Aorta (tissue), 5 donors: ENCODE data around the gene NDUFV1. TPM values are rescaled to one million over a fixed set of nuclear protein-coding genes. Genes with fewer than 3 reads are reported as not detected.
A peak's percentile ranks its signal among the peaks of the same experiment; 100 is the strongest.

Experiments
- ATAC-seq: fragments of 200-7000 bp; cut with Tn5 transposase; one replicate; pipeline ENCODE4 v1.9.1; 2022; ENCODE audit warnings: moderate library complexity; ENCODE audit not compliant: low FRiP score
- DNase-seq, 2 donors: peaks; one replicate each; pipeline ENCODE4 v3.0.0-alpha.2; 2020
- H3K27ac ChIP-seq, 2 donors: one replicate each; pipeline ENCODE4 v1.5.1; 2013; ENCODE audit warnings: low read length in 2 of 2, mild to moderate bottlenecking in 2 of 2, moderate library complexity in 2 of 2, control low read depth in 1 of 2, inconsistent platforms in 1 of 2, low read depth in 1 of 2
- H3K27me3 ChIP-seq, 2 donors: one replicate each; pipeline ENCODE4 v1.6.1; 2013; ENCODE audit warnings: control low read depth in 1 of 2, low read length in 1 of 2, mild to moderate bottlenecking in 1 of 2, moderate library complexity in 1 of 2; ENCODE audit not compliant: insufficient read depth in 2 of 2, control insufficient read depth in 1 of 2
- H3K36me3 ChIP-seq, 2 donors: one replicate each; pipeline ENCODE4 v1.6.1; 2013; ENCODE audit warnings: control low read depth in 1 of 2, low read length in 1 of 2, mild to moderate bottlenecking in 1 of 2; ENCODE audit not compliant: insufficient read depth in 2 of 2, control insufficient read depth in 1 of 2
- H3K4me1 ChIP-seq, 2 donors: one replicate each; pipeline ENCODE4 v1.6.1; 2013; ENCODE audit warnings: low read length in 2 of 2, control low read depth in 1 of 2, mild to moderate bottlenecking in 1 of 2, moderate library complexity in 1 of 2; ENCODE audit not compliant: insufficient read depth in 2 of 2, control insufficient read depth in 1 of 2
- H3K4me3 ChIP-seq, 2 donors: one replicate each; pipeline ENCODE4 v1.5.1; 2013; ENCODE audit warnings: low read length in 2 of 2, control low read depth in 1 of 2, mild to moderate bottlenecking in 1 of 2
- H3K9me3 ChIP-seq: one replicate; pipeline ENCODE4 v1.6.1; 2013; ENCODE audit warnings: mild to moderate bottlenecking, low read length; ENCODE audit not compliant: control insufficient read depth
- WGBS, 2 donors: extraction: QIAGEN DNeasy Blood & Tissue Kit; methylation state at CpG; one replicate each; pipeline ENCODE4 v1.1.7; 2013; 5-methylcytosine and 5-hydroxymethylcytosine counted together
- intact Hi-C, 2 donors: fragments of 100-400 bp; cut with DNase I; formaldehyde crosslinking; loops; one replicate each; pipeline versions ENCODE4 v1.14.2 to v1.15.0; 2022
- polyA plus RNA-seq, 2 donors: library from polyadenylated mRNA; stranded (reverse); fragments of 200-250 nt; gene quantifications; one replicate each; pipeline ENCODE4 v1.2.3, GENCODE V29; 2013
- total RNA-seq, 2 donors: library from RNA; stranded (reverse); fragmentation: NEBNext Ultra II Directional; extraction: Animal tissue kit (Norgen Biotek cat#: 25700); gene quantifications; one replicate each; pipeline ENCODE4 v1.2.1, GENCODE V29; 2021
- donor health status: healthy with polysubstance abuse.
- donor health status: Bipolar disorder and iron deficiency.
- donor health status: DM: no; HTN: no; CAD: no.
- donor health status: DM: no; HTN: no; CAD: no.
- donor health status: DM: yes; HTN: yes; CAD: no.

The NDUFV1 gene
- total and polyA plus RNA-seq, 4 donors = 104 to 295 (median 118) TPM

DNA sequence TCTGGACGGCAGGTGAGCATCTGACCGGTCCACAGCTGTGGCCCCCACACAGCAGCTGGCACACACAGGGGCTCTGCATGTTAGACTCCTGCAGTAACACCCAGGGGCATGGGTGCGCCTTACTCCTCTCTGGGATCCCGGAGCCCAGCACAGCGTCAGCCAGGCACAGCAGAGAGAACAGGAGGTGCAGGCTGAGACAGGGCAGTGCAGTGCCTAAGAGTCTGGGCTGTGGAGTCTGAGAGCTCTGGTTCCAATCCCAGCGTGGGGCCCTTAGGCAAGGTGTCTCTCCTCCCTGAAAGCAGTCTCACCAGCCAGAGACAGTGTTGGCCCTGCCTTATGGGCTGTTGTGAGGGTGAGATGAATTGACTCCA lies 20.7 kb downstream of the NDUFV1 start:
- intact Hi-C loops = no loop called here
- ATAC-seq (no peak), DNase-seq (peak in 1 of 2 donors; percentile 65)
- Histone ChIP-seq H3K27me3 (no peaks in the 10 kb centered on the region), H3K27ac (no peak overlapping the region), H3K4me1 (no peaks in the 10 kb centered on the region), H3K9me3 (no peaks in the 10 kb centered on the region), H3K4me3 (no peak overlapping the region), H3K36me3 (no peaks in the 10 kb centered on the region)
- WGBS, 2 donors = 89 to 91% methylated on average over 6 of the region's 6 CpGs

DNA sequence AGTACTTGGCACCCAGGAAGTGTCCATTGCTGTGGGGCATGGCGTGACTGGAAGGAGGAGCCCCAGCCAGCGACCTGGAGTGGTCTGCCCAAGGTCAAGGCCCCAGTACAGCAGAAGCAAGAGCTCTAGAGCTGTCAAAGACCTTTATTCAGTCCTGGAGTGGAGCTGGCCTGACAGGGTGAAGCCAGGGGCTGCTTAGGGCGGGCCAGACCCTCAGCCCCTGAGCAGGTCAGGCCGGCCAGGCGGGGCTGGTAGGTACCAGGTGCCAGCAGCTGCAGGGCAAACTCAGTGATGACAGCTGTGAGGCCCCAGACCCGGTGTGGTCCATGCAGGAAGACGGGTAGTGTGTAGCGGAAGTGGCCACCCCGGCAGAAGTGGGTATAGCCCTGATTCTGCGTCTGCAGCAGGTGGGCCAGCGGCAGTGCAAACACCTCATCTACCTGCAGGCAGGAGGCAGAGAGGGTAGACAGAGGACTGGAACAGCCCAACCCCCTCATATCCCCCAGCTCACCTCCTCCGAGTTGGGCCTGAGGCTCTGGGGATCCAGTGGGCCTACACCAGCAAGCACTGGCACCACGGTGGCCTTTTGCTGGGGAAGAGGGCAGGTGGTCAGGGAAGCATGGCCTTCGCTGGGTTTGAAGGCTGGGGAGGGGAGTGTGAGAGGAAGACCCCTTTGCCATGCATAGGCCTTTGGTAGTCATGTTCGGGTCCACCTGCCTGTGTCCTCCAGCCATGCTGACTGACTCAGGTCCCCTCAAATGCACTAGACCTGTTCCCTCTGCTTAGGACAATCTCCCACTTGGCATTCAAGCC lies 21.3 kb downstream of the NDUFV1 start:
- H3K27me3 ChIP-seq = no peaks in the 10 kb centered on the region
- H3K4me1 ChIP-seq = no peaks in the 10 kb centered on the region

DNA sequence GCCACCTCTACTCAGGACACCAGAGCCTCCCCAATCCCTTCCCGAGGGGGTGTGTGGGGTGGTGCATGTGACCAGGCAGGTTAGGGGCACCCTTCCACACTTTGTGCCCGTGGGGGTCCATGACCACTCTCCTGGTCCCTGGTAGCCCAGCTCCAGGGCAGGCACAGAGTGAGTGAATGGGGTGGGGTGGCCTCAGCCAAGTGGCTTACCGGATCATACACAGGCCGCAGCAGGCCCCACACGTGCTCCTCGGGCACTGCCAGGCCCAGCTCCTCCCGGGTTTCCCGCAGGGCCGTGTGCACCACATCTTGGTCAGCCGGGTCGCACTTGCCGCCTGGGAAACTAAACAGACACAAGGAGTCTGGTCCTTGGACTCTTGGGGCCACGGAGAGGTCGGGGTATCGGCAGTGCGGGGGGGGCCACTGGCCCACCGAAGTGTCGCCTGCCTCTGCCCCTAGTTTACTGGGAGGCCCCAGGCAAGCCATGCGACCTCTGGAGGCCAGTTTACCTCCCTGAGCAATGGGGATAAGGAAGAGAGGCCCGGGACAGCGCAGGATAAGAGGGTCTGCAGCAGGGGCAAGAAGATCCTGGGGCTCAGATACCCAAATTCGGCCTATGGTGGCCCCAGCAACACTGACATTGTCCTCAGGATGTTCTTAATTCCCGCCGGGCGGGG lies 22.1 kb downstream of the NDUFV1 start:
- H3K27ac ChIP-seq = no peak overlapping the region
- H3K4me1 ChIP-seq = no peaks in the 10 kb centered on the region
- ATAC-seq = no peak
- H3K4me3 ChIP-seq = no peak overlapping the region
- intact Hi-C loops = loop anchor here in 1 of 2 donors (1.0 kb wide), 1 partner anchor 29 kb away; no protein-coding TSS in a partner anchor
- no peaks in the 10 kb centered on the region for H3K36me3 ChIP-seq
- no peaks in the 10 kb centered on the region for H3K27me3 ChIP-seq
- DNase-seq = peak in 1 of 2 donors; percentile 74
- H3K9me3 ChIP-seq = no peaks in the 10 kb centered on the region
- 44 to 51% methylated on average over 22 to 25 of the region's 25 CpGs for WGBS, 2 donors

More for the DNA sequence above, 21.3 kb downstream of the NDUFV1 start:
- Histone ChIP-seq H3K36me3 (no peaks in the 10 kb centered on the region), H3K4me3 (no peak overlapping the region), H3K9me3 (no peaks in the 10 kb centered on the region), H3K27ac (no peak overlapping the region)
- ATAC-seq = no peak
- DNase-seq = peak in 1 of 2 donors; percentile 70
- intact Hi-C loops = no loop called here
- 91 to 92% methylated on average over 15 of the region's 15 CpGs for WGBS, 2 donors

GRCh38 chr11:67629386-67630227 lies 22.9 kb downstream of the NDUFV1 start, which contains the start of gene NUDT8:
NUDT8 (minus strand) TSS chr11:67629937; CDS start chr11:67629911, 26 bp downstream.
- intact Hi-C loops = loop anchor here (1.0 to 2.0 kb wide), 2 partner anchors 29 kb away; no protein-coding TSS in a partner anchor
- H3K27me3 ChIP-seq = no peaks in the 10 kb centered on the region
- WGBS, 2 donors = 0 to 1% methylated on average over 70 to 102 of the region's 102 CpGs

GRCh38 chr11:67630228-67630942 lies 23.6 kb downstream of the NDUFV1 start:
- no peaks in the 10 kb centered on the region for H3K4me1 ChIP-seq
- intact Hi-C loops = loop anchor here in 1 of 2 donors (2.0 kb wide), 1 partner anchor 28 kb away; no protein-coding TSS in a partner anchor
- H3K9me3 ChIP-seq = no peaks in the 10 kb centered on the region
- peak overlapping the region; percentile 29 to 51 for H3K4me3 ChIP-seq
- H3K36me3 ChIP-seq = no peaks in the 10 kb centered on the region
- DNase-seq (peak; percentile 99 to 100), ATAC-seq (peak; percentile 95)
- H3K27me3 ChIP-seq = no peaks in the 10 kb centered on the region
- 0 to 1% methylated on average over 53 to 70 of the region's 70 CpGs for WGBS, 2 donors
- H3K27ac ChIP-seq = peak overlapping the region in 1 of 2 donors; percentile 35

More at GRCh38 chr11:67629386-67630227, 22.9 kb downstream of the NDUFV1 start, which contains the start of gene NUDT8:
- DNase-seq = peak; percentile 89 to 96
- H3K4me1 ChIP-seq = no peaks in the 10 kb centered on the region
- peak within 1 kb of the TSS; percentile 51 to 58 for H3K4me3 ChIP-seq
- peak within 1 kb of the TSS in 1 of 2 donors; percentile 78 for H3K27ac ChIP-seq
- peak; percentile 82 for ATAC-seq
- no peaks in the 10 kb centered on the region for H3K9me3 ChIP-seq
- no peaks in the 10 kb centered on the region for H3K36me3 ChIP-seq

GRCh38 chr11:67630943-67631331 lies 24.2 kb downstream of the NDUFV1 start:
- no peaks in the 10 kb centered on the region for H3K36me3 ChIP-seq
- H3K27me3 ChIP-seq = no peaks in the 10 kb centered on the region
- 58 to 61% methylated on average over 16 of the region's 16 CpGs for WGBS, 2 donors
- no peaks in the 10 kb centered on the region for H3K4me1 ChIP-seq
- H3K9me3 ChIP-seq = no peaks in the 10 kb centered on the region
- ATAC-seq (no peak), DNase-seq (peak in 1 of 2 donors; percentile 77)
- peak overlapping the region in 1 of 2 donors; percentile 29 for H3K4me3 ChIP-seq
- intact Hi-C loops = loop anchor here in 1 of 2 donors (2.0 kb wide), 1 partner anchor 28 kb away; no protein-coding TSS in a partner anchor
- peak overlapping the region in 1 of 2 donors; percentile 35 for H3K27ac ChIP-seq

GRCh38 chr11:67631411-67631810 lies 24.7 kb downstream of the NDUFV1 start:
- Histone ChIP-seq H3K27me3 (no peaks in the 10 kb centered on the region), H3K36me3 (no peaks in the 10 kb centered on the region), H3K4me3 (no peak overlapping the region), H3K4me1 (no peaks in the 10 kb centered on the region), H3K9me3 (no peaks in the 10 kb centered on the region), H3K27ac (no peak overlapping the region)
- intact Hi-C loops = loop anchor here in 1 of 2 donors (2.0 kb wide), 1 partner anchor 27 kb away; no protein-coding TSS in a partner anchor
- ATAC-seq (no peak), DNase-seq (peak; percentile 50 to 69)
- WGBS, 2 donors = 80 to 82% methylated on average over 7 of the region's 7 CpGs
